ENCODE data around the gene ORAI2.

DNA sequence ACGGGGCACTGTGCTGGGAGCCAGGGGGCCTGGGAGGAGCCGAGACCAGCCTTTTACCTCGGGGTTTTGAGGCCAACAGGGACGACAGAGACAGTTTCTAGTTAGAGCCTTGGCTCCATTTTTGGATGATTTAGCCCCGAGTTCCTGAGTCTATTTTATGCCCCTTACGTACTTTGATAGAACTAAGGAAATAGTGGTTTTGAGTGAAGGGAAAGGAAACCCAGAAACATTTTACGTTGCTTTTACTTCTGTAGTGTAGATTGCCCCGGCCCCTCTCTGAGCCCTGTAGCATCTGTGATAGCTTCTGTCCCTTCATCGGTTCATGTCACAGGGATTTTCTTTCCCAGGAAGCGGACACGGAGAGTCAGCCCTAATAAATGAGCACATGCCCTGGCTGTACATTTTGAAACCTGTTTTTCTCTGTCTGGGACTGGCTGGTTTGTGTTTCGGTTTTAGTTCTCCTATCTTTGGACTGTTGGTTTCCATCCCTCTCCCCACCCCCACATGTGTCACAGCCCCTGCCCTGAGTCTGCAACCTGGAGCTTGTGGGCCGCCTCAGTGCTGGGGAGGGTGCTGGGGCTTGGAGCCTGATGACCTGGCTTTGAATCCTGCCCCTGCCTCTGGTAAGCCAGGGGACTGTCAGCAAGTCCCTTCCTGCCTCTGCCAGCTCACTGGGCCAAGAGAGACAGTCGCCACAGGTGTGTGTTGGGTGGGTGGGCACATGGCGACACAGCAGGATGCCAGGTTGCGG lies 6.9 kb upstream of the ORAI2 start:
- TF ChIP-seq MXI1 (IDR thresholded peaks at IDR 0.05; ENCODE audit: low read depth, low read length) (no peak), TCF12 (IDR thresholded peaks at IDR 0.05) (no peak), EZH2phosphoT487 (IDR thresholded peaks at IDR 0.05; ENCODE audit: borderline replicate concordance, low read depth) (no peak), POLR2AphosphoS5 (IDR thresholded peaks at IDR 0.05; ENCODE audit: low read depth, low read length) (no peak), FOXJ3 (CRISPR knock-in tag; IDR thresholded peaks at IDR 0.05) (no peak), RAD21 (IDR thresholded peaks at IDR 0.05; ENCODE audit: low read length) (no peak), FOXM1 (IDR thresholded peaks at IDR 0.05; ENCODE audit: low read depth) (no peak), EP300 (IDR thresholded peaks at IDR 0.05; ENCODE audit: borderline replicate concordance in 1 of 2, low read depth in 1 of 2, low read length in 1 of 2) (no peak), CHD2 (IDR thresholded peaks at IDR 0.05; ENCODE audit: low read length, partially characterized antibody) (no peak)
- TF ChIP-seq, protein P1, sequence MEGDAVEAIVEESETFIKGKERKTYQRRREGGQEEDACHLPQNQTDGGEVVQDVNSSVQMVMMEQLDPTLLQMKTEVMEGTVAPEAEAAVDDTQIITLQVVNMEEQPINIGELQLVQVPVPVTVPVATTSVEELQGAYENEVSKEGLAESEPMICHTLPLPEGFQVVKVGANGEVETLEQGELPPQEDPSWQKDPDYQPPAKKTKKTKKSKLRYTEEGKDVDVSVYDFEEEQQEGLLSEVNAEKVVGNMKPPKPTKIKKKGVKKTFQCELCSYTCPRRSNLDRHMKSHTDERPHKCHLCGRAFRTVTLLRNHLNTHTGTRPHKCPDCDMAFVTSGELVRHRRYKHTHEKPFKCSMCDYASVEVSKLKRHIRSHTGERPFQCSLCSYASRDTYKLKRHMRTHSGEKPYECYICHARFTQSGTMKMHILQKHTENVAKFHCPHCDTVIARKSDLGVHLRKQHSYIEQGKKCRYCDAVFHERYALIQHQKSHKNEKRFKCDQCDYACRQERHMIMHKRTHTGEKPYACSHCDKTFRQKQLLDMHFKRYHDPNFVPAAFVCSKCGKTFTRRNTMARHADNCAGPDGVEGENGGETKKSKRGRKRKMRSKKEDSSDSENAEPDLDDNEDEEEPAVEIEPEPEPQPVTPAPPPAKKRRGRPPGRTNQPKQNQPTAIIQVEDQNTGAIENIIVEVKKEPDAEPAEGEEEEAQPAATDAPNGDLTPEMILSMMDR (IDR thresholded peaks at IDR 0.05): no peak
- TF ChIP-seq, protein P2, sequence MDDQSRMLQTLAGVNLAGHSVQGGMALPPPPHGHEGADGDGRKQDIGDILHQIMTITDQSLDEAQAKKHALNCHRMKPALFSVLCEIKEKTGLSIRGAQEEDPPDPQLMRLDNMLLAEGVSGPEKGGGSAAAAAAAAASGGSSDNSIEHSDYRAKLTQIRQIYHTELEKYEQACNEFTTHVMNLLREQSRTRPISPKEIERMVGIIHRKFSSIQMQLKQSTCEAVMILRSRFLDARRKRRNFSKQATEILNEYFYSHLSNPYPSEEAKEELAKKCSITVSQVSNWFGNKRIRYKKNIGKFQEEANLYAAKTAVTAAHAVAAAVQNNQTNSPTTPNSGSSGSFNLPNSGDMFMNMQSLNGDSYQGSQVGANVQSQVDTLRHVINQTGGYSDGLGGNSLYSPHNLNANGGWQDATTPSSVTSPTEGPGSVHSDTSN (IDR thresholded peaks at IDR 0.05): no peak
- TF ChIP-seq, protein P3, sequence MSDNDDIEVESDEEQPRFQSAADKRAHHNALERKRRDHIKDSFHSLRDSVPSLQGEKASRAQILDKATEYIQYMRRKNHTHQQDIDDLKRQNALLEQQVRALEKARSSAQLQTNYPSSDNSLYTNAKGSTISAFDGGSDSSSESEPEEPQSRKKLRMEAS (IDR thresholded peaks at IDR 0.05; ENCODE audit: low read depth): no peak
- TF ChIP-seq, protein P4, sequence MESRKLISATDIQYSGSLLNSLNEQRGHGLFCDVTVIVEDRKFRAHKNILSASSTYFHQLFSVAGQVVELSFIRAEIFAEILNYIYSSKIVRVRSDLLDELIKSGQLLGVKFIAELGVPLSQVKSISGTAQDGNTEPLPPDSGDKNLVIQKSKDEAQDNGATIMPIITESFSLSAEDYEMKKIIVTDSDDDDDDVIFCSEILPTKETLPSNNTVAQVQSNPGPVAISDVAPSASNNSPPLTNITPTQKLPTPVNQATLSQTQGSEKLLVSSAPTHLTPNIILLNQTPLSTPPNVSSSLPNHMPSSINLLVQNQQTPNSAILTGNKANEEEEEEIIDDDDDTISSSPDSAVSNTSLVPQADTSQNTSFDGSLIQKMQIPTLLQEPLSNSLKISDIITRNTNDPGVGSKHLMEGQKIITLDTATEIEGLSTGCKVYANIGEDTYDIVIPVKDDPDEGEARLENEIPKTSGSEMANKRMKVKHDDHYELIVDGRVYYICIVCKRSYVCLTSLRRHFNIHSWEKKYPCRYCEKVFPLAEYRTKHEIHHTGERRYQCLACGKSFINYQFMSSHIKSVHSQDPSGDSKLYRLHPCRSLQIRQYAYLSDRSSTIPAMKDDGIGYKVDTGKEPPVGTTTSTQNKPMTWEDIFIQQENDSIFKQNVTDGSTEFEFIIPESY (IDR thresholded peaks at IDR 0.05; ENCODE audit: borderline replicate concordance, low read depth): no peak

Data from SK-N-SH (cell line).